Fibroblast of peridontal ligament (primary cell): ENCODE data around the gene KRTAP5-7.
"Not testable (repeated sequence)": the region's sequence is repeated elsewhere in the genome, so short reads cannot be mapped to it uniquely, and the experiment has no call there.

Experiments
- DNase-seq: peaks from one replicate; pipeline ENCODE4 v3.0.0-alpha.2; 2010; ENCODE audit errors: extremely low read depth

Gene KRTAP5-7

GRCh38 chr11:71532036-71532610, 5.1 kb downstream of the KRTAP5-7 start:
- DNase-seq, result no peak

GRCh38 chr11:71534711-71535608, 7.9 kb downstream of the KRTAP5-7 start:
- not testable (repeated sequence) for DNase-seq

GRCh38 chr11:71535825-71536224, 8.8 kb downstream of the KRTAP5-7 start:
- DNase-seq, result no peak

GRCh38 chr11:71537537-71537936, 10.5 kb downstream of the KRTAP5-7 start:
- DNase-seq, result no peak

GRCh38 chr11:71537977-71538665, 11.1 kb downstream of the KRTAP5-7 start, which contains the start of gene KRTAP5-8:
TSS of gene KRTAP5-8 (plus strand) at chr11:71538025. CDS start at chr11:71538056, 31 bp downstream.
- not testable (repeated sequence) for DNase-seq

GRCh38 chr11:71538666-71538990, 11.6 kb downstream of the KRTAP5-7 start:
- no peak for DNase-seq

GRCh38 chr11:71539017-71539416, 11.9 kb downstream of the KRTAP5-7 start:
- DNase-seq, result no peak

GRCh38 chr11:71539971-71540370, 12.9 kb downstream of the KRTAP5-7 start:
- not testable (repeated sequence) for DNase-seq

- DNase-seq, result not testable (repeated sequence)
Measured at GRCh38 chr11:71540521-71541304, 13.6 kb downstream of the KRTAP5-7 start.

GRCh38 chr11:71542382-71542781, 15.3 kb downstream of the KRTAP5-7 start:
- no peak for DNase-seq

- no peak for DNase-seq
Measured at GRCh38 chr11:71542879-71543777, 16.1 kb downstream of the KRTAP5-7 start.

GRCh38 chr11:71543866-71544265, 16.8 kb downstream of the KRTAP5-7 start:
- no peak for DNase-seq

- DNase-seq, result no peak
Measured at GRCh38 chr11:71544525-71545214, 17.6 kb downstream of the KRTAP5-7 start.

GRCh38 chr11:71545405-71545966, 18.4 kb downstream of the KRTAP5-7 start:
- DNase-seq, result no peak

- no peak for DNase-seq
Measured at GRCh38 chr11:71548120-71548519, 21.1 kb downstream of the KRTAP5-7 start, which contains the start of gene KRTAP5-9. TSS of gene KRTAP5-9 (plus strand) at chr11:71548420. CDS start at chr11:71548658, 238 bp downstream.

GRCh38 chr11:71548716-71549151, 21.7 kb downstream of the KRTAP5-7 start:
- DNase-seq, result no peak

- no peak for DNase-seq
Measured at GRCh38 chr11:71551711-71552110, 24.6 kb downstream of the KRTAP5-7 start.

- no peak for DNase-seq
Measured at GRCh38 chr11:71554996-71555395, 27.9 kb downstream of the KRTAP5-7 start.

- no peak for DNase-seq
Measured at GRCh38 chr11:71555508-71555907, 28.4 kb downstream of the KRTAP5-7 start.

- no peak for DNase-seq
Measured at GRCh38 chr11:71556018-71556417, 29.0 kb downstream of the KRTAP5-7 start.
